NCI-H524 (cell line): ENCODE measurements around the gene KIAA0825.
A peak's percentile ranks its signal among the peaks of the same experiment; 100 is the strongest.

Experiments used
- DNase-seq, 2 experiments: peaks; one replicate each; lab custom pipeline; 2025; lab: John Stamatoyannopoulos, UW

The KIAA0825 gene

DNA sequence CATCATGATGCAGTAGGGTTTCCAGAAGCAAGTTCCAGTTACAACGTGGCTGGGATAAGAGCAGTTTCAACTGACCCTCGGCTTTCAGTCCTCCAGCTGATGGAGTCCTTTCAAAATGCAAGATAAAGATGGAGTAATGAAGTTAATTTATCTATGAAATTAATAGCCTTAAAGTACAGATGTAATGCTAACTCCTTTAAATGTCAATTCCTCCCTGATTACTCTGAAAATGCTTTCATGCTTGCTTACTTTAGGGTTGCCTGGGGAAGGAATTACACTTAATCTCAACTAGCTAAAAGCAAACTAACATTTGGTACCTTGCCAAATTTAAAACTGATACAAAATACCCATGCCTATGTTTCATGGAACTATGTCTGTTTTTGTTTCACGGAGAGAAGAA is 178.4 kb downstream of the KIAA0825 start:
- no peak for DNase-seq

DNA sequence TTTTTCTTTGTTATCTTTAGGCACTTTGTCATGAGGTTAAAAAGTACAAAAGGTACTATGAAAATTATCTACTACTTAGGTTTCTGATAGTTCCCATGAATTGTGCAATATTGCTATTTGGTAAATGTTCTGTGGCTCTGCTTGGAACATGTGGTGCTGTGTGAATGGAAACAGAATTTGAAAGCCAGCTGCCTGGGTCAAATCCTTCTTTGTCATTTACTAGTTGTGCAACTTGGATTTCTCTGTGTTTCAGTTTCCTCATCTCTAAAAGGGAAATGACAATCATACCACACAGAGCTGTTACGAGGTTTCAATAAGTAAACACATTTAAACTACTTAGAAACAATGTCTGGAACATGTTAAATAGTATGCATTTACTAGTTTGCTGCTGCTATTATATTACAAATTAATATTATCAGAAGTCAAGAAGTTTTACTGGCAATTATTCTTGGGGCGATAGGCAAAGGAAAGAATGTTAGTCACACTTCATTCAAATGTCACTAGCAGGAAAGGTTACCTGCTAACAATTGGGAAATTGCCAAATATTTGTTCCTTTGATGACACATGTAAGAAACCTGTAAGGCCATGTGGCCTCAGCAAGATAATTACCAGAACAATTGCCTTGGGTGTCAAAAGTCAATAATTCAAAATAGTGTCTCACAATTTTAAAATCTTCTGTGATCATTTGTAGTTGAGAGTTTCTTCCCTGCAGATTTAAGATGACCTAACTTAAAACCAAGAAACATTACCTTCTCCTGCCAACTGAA is 184.8 kb downstream of the KIAA0825 start:
- no peak for DNase-seq

DNA sequence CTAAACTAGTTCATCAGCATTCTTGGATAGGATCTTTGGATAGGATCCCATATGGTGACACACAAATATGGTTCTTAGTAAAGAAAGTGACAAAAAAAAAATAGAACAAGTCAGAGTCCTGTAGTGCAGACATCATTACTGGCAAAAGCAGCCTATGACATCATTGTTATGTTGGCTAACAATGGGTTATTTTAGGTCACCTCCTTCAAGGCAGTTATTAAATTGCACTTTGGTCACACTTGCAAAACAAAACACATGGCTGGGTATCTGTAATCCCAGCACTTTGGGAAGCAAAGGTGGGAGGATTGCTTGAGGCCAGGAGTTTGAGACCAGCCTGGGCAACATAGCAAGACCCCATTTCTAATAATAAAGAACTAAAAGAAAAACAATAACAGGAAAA is 185.9 kb downstream of the KIAA0825 start:
- no peak for DNase-seq

DNA sequence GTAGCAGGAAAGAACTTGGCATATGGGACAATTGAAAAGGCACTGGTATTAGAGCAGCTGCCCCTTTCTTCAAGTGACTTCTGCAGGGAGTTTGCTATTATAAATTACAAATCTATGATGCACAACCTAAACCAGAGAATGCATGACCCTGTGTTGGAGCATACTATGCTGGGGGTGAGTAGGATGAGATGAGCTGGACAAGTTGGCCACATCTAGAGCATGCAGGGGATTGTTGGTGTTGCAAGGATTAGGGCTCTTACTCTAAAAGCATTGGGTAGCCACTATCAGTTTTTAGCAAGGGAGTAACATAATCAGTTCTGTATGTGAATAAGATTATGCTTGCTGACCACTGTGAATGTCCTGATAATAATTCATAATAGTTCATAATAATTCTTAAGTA is 186.7 kb downstream of the KIAA0825 start:
- peak in 1 of 2 experiments; percentile 3 for DNase-seq

DNA sequence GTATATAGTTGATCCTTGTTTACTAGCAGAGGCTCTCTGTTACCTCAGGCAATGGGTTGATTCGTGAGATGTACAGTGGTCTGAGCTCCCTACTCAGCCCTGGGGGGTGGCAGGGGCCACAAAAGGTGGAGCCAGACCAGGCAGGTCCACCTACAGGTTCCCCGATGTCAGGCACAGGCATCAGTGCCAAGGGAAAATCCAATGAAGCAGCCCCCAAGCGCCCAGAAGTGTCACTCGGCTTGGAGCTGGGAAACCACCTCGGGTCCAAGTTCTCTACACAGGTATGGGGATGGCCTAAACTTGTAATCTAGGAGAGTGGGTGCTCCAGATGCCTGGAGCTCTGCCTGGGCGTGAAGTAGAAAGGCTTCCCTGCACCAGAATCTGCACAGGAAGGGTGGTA is 188.8 kb downstream of the KIAA0825 start:
- no peak for DNase-seq

DNA sequence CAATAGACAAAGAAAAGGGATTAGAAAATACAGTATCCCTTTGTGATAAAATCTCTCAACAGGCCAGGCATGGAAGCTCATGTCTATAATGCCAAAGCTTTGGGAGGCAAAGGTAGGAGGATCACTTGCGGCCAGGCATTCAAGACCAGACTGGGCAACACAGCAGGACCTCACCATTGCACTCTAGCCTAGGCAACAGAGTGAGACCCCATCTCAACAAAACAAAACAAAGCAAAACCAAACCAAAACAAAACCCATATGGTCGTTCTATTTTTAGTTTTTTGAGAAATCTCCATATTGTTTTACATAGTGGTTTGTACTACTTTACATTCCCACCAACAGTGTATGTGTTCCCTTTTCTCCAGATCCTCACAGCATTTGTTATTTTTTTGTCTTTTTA is 193.0 kb downstream of the KIAA0825 start:
- DNase-seq: no peak

DNA sequence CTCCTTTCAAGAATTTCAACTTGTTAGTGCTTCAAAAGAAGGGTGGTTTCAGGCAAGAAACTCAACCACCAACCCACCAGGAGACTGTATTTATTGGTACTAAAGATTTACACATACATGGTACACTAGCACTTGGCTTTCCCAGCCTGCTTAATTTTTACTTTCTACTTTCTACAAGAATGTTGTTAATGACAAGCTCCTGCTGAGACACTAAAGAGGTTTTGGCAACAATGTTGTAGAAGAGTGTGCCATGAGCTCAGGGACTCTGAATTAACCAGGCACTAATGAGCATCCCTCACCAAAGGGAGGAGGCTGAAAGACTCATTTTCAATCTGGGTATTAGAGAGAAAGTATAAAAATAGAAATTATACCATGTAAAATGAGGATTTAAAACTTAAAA is 195.0 kb downstream of the KIAA0825 start:
- DNase-seq: no peak

DNA sequence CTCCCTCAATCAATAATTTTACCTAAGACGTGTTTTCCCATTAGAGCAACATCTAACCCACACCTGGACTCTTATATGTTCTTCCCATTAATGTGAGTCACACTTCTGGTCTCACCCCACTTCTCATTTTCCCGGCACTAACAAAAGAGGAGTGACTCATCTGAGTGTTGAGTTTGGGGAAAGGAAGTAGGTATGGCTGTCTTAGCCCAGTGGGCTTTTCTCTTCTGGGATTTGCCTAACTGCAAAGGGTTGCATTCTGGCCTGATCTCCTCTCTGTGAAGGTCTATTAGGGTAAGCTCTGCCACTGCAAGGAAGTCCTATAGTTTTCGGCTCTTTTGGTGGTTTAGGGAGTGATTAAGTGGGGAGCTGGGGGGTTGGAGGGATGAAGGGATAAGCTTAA is 195.6 kb downstream of the KIAA0825 start:
- no peak for DNase-seq

DNA sequence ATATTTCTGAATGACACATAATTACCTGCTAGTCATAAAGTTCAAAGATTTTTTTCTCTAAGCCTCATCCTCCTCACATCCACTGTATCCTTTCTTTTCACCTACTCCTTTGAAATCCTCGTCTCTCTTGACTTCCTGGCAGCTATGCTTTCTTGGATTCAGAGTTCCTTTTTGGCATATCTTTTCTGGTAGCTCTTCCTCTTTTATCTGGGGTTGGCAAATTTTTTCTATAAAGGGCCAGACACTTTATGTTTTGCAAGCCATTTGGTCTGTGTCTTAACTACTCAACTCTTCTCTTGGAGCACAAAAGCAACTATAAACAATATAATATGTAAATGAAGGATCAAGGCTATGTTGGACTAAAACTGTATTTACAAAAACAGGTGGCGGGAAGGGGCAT is 197.5 kb downstream of the KIAA0825 start:
- no peak for DNase-seq

DNA sequence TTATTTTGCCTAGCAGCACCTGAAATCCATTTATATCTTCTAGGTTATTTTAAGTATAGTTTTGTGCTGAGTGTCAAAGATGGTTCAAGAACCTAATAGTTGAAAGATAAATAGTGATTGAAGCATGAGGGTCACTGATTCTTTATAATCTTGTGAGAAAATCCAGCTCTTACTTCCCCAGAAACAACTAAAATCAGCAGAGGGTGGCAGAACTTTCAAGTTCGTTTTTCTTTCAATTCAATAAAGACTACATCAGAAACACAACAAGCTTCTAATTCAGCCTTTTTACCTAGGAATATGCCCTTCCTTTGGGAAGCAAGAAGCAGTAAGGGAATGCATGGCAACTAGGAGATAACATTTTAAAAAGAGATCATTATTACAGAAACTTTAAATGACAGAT is 202.6 kb downstream of the KIAA0825 start:
- no peak for DNase-seq

DNA sequence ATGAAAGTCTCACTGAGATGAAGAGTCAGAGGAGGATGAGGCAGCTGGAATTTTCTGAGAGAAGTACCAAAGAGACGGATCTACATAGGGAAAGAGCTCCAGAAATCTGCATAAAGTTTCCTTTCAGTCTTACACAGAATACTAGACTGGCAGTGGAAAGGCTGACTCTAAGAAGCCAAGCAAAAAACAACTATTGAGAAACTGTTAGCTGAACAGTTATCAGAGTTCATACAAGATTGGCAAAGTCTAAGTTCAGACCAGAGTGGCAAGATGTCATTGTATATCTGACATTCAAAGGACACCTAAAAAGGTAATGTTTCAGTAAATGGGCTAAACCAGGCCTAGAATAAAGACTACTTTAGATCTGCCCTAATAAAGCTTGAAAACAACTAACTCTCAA is 209.0 kb downstream of the KIAA0825 start:
- no peak for DNase-seq

DNA sequence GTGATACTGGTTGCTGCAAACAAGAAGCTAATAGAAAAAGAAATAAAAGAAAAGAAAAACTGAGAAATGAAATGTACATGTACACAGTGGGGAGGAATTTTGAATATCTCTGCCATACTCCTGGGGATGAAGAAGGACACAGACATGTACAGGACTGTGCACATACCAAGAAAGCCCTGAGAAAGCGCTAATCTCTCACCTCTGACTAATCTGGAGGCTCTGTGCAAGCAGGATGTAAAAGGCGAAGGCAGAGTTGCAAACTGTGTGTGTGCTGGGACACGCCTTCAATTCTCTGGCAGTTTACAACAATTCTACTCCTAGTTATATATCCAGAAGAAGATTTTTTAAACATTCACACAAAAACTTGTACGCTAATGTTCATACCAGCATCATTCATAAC is 211.4 kb downstream of the KIAA0825 start:
- no peak for DNase-seq

DNA sequence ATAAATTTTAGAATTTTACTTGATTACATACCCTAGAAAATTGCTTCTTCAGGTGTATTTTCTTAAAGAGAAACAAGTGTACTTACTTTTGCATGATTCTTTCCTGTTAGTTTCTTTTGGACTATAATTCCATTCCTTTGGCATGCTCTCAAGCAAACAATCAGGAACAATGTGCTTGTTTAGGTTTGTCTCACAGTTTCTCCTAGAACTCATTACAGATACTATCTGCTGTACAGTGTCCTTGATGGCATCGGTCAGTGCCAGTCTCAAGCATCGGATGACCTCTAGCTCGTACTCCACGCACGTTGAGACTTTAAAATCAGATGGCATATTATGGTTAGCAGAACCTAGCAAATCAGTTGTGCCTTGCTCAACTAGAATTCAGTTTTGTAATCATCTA is 214.9 kb downstream of the KIAA0825 start:
- no peak for DNase-seq

DNA sequence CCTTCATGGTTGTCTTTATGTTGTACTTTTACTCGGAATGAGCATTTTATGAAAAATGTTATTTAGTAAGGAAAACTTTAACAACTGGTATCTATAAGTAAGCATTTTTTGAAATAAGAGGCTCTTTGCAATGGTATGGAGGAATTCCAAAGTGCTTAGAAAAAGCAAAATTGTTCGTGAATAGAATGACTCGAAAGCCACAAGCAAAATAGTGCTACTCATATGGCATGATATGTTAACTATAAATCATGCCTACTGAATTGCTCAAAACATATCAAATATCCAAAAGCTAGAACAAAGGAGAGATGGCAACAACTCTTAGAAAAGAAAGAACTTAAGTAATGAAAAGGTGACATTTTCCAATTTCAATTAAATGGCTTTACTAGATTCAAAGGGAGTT is 216.3 kb downstream of the KIAA0825 start:
- DNase-seq: no peak

DNA sequence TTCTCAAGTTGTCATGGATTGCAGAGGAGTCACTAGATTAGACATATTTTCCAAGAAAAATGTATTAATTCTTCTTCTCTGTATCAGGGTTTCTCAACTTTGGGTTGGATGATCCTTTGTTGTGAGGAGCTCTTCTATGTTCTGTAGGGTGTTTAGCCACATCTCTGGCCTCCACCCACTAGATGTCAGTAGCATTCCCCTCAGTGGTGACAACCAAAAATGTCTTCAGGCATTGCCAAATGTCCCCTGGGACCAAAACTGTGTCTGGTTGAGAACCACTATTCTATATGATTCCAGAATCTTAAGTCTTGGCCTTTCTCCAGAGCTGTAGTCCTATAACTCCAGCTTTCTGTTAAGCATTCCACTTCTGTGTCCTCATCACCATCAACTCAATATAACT is 220.9 kb downstream of the KIAA0825 start:
- no peak for DNase-seq

DNA sequence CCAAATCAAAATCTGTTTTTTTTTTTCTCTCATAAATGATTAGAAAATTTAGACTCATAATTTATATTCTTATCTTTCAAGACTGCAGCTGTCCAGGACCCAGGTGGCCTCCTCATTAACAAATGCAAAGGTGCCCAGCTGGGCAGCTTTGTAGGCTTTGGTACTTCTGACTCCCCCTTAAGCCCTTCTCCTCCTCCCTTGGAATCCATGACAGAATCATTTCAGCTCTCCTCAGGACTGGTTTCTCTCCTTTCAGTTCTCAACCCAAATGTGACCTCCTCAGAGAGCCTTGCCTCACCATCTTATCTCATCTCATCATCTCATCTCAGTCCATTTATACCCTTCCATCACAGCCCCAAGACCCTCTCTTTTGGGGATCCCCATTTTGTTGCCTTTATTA is 221.7 kb downstream of the KIAA0825 start:
- peak in 1 of 2 experiments; percentile 4 for DNase-seq

DNA sequence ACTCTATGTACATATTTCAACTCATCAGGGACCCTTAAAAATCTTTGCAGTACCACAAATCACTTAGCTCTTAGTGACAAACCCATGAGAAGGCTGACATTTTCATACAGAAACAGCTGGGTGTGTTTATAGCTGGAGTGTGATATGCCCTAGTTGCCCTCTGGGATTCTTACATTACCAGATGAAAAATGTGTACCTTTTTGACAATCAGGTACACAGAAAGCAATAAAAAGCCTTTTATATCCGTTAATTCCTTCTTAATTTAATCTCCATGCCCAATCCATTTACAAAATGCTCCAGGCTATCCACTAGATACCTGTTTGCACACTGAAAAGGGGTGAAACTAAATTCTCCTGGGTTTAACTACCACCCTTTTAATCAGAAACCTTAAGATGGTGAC is 222.9 kb downstream of the KIAA0825 start:
- no peak for DNase-seq

DNA sequence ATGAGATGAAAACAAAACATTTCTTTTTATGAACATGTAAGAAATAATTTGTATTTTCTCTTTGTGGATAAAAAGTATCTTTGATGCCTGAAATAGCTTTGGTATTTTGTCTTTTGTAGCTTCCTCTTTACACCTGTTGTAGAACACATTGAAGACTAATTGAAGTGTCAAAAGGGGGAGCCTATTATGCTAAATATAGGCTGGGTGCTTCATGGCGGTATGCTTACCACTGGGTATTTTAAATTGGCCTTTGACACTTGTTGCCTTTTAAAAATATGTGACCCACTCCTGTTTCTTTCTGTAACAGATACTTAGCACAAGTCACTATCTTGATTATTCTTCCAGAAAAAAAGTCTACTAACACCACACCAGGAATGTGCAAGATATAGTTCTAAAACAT is 226.4 kb downstream of the KIAA0825 start:
- DNase-seq: no peak

DNA sequence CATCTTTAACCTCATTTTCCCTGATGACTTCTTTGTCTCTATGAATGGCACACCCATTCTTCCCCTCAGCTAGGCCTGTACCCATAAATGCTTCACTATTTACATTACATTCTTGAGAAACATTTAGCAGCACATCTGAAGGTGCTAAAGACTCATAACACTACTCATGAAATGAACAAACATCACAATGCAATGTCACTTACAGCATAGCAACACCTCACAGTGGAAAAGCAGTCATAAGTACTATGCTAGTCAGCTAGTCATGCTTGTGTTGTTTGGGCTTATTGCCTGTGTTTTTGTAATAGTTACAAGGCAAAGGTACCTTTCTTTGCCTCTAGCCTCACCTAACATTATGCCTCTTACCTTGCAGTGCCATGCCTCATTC is 228.9 kb downstream of the KIAA0825 start:
- DNase-seq: no peak

DNA sequence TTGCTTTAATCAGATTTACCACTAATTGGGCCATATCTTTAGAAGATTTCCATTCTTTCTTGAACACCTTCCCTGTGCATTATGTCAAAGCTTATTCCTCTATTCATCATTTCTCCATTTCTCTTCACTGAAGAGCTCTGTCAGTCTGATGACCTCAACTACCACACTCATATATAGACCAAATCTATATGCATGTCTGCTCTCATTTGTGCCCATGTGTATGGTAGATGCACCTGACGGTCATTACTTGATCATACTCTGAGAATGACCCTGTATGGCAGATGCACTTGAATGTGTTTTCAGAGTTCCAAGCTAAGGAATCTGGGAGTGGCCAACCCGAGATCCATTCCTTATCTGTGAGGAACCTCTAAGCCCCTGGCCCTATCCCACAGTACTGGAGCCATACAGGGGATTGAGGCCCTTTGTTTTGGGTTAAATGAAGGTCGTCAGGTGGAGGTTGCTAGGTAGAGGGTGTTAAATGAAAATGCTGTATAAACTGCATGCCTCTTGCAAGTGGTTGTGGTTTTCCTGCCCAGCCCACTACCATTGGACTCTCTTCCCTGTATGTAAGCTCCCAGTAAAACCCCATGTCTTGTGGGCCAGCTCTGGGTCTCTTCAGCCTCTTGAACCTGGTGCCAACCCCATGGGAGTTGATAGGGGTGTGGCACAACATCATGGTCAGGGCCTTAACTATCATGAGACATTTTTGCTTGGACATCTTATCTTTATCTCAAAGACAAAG is 229.5 kb downstream of the KIAA0825 start:
- no peak for DNase-seq

DNA sequence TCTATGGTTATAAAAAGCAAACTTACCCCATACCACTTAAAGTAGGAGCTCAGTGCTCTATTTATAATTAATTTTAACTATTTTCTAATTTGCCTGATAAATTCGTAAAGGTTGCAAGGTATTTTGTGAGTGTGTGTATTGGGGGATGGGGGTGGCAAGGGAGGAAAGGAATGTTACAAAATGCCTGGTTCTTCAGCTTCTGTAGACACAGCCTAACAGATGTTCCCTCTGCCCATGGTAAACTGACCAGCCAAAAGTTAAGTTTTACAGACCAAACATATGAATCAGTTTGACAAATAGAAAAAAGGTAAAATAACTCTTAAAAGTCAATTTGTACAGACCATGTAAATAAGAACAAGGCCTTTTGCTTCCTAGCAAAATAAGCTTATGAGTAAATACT is 232.6 kb downstream of the KIAA0825 start:
- DNase-seq: no peak

DNA sequence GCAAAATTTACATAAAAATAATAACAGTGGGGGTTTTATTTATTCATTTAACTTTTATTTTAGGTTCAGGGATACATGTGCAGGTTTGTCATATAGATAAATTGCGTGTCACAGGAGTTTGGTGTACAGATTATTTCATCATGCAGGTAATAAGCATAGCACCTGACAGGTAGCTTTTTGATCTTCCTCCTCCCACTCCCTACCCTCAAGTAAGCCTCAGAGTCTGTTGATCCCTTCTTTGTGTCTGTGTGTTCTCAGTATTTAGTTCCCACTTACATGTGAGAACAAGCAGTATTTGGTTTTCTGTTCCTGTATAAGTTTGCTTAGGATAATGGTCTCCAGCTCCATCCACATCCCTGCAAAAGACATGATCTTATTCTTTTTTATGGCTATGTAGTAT is 240.3 kb downstream of the KIAA0825 start:
- DNase-seq: no peak

DNA sequence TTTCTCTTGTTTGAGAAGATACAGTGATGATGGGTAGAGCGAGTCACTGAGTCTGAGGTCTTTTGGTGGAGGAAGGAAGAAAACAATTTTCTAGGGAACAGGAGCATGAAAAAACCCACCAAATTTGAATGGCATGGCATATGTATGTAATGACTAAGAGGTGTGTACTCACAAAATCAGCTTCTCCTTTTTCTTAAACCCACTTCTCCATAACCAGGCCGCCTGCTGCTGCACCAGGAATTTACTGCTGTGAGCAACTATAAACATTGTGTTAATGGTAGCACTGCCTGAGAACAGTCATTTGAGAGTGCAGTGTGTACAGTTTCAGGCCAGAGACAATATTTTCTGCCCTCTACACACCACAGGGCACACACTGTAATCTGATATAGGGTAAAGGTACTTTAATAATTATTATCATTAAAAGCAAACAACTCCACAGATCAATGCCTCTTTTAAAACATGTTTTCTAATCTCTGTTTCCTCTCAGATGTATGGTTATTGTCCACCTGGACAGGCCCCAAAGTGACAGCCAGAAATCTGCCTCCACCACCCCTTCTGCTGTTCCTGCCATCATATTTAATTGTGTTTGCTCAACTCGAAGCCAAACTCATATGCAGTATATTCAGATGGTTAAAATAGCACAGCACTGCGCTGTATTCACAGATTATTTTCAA is 241.6 kb downstream of the KIAA0825 start:
- no peak for DNase-seq
